ENCODE results near the gene INPP1.
A peak's percentile ranks its signal among the peaks of the same experiment; 100 is the strongest.

- peak; percentile 51 for TF ChIP-seq CTCF (conservative IDR thresholded peaks at IDR 0.05; ENCODE audit: low read depth, low read length)
- TF ChIP-seq EZH2 (IDR thresholded peaks at IDR 0.05; ENCODE audit: low read length, unreplicated experiment): no peak
- TF ChIP-seq EZH2phosphoT487 (IDR thresholded peaks at IDR 0.05; ENCODE audit: borderline replicate concordance, low read length): no peak
These were observed 14.7 kb upstream of the INPP1 start for GRCh38 chr2:190328573-190329147.

Data from PC-3 (cell line).